Activated CD4-positive, alpha-beta T cell treated with anti-CD3 and anti-CD28 coated beads, Interleukin-2, Interleukin-4, amounts not matched to agents 100 ng/mL and 50 ng/mL, durations not matched to agents 16 hours and 8 hours (primary cell): ENCODE measurements around the gene PML.
"Not testable (repeated sequence)": the region's sequence is repeated elsewhere in the genome, so short reads cannot be mapped to it uniquely, and the experiment has no call there.

Experiments
- DNase-seq: peaks from one replicate; pipeline ENCODE4 v3.0.0-alpha.2; 2020; ENCODE audit warnings: low spot score

The PML gene

GRCh38 chr15:74056330-74056729 is 61.8 kb downstream of the PML start:
- not testable (repeated sequence) for DNase-seq

GRCh38 chr15:74059050-74059833 is 64.7 kb downstream of the PML start:
- not testable (repeated sequence) for DNase-seq

- DNase-seq: no peak
These were observed 65.7 kb downstream of the PML start for GRCh38 chr15:74060251-74060650.

GRCh38 chr15:74062236-74062635 is 67.7 kb downstream of the PML start:
- DNase-seq: no peak

GRCh38 chr15:74062671-74063070 is 68.2 kb downstream of the PML start:
- DNase-seq: no peak

- not testable (repeated sequence) for DNase-seq
These were observed 69.1 kb downstream of the PML start for GRCh38 chr15:74063425-74064146.

- DNase-seq: not testable (repeated sequence)
These were observed 69.7 kb downstream of the PML start for GRCh38 chr15:74064183-74064582.

- DNase-seq: not testable (repeated sequence)
These were observed 70.3 kb downstream of the PML start for GRCh38 chr15:74064822-74065221.

- DNase-seq: peak; percentile 45
These were observed 71.3 kb downstream of the PML start for GRCh38 chr15:74065684-74066411.

- not testable (repeated sequence) for DNase-seq
These were observed 77.1 kb downstream of the PML start for GRCh38 chr15:74071645-74072044.

- not testable (repeated sequence) for DNase-seq
These were observed 77.6 kb downstream of the PML start for GRCh38 chr15:74072132-74072531.

- peak; percentile 41 for DNase-seq
These were observed 78.3 kb downstream of the PML start for GRCh38 chr15:74072614-74073337.

- DNase-seq: not testable (repeated sequence)
These were observed 81.3 kb downstream of the PML start for GRCh38 chr15:74075781-74076180.

GRCh38 chr15:74082450-74082849 is 87.9 kb downstream of the PML start, which contains the start of gene GOLGA6A:
Gene GOLGA6A (minus strand): TSS chr15:74082550. CDS start chr15:74082509, 41 bp downstream.
- not testable (repeated sequence) for DNase-seq

- DNase-seq: not testable (repeated sequence)
These were observed 100.1 kb downstream of the PML start for GRCh38 chr15:74094567-74094966.

- DNase-seq: not testable (repeated sequence)
These were observed 101.1 kb downstream of the PML start for GRCh38 chr15:74095610-74096009.

- not testable (repeated sequence) for DNase-seq
These were observed 102.4 kb downstream of the PML start for GRCh38 chr15:74096753-74097474.
